Stimulated activated naive CD4-positive, alpha-beta T cell treated with Interleukin-2 at 50 U/mL for 16 hours (primary cell): ENCODE results near the gene CHRND.

Source experiments
- DNase-seq: peaks from one replicate; lab custom pipeline; 2025; lab: John Stamatoyannopoulos, UW

CHRND gene

GRCh38 chr2:232488097-232488711 is 37.8 kb upstream of the CHRND start:
- no peak for DNase-seq

- no peak for DNase-seq
Observed at GRCh38 chr2:232488721-232489300, 37.1 kb upstream of the CHRND start.

GRCh38 chr2:232489516-232490220 is 36.3 kb upstream of the CHRND start:
- no peak for DNase-seq

GRCh38 chr2:232490221-232491138 is 35.5 kb upstream of the CHRND start:
- no peak for DNase-seq

DNA sequence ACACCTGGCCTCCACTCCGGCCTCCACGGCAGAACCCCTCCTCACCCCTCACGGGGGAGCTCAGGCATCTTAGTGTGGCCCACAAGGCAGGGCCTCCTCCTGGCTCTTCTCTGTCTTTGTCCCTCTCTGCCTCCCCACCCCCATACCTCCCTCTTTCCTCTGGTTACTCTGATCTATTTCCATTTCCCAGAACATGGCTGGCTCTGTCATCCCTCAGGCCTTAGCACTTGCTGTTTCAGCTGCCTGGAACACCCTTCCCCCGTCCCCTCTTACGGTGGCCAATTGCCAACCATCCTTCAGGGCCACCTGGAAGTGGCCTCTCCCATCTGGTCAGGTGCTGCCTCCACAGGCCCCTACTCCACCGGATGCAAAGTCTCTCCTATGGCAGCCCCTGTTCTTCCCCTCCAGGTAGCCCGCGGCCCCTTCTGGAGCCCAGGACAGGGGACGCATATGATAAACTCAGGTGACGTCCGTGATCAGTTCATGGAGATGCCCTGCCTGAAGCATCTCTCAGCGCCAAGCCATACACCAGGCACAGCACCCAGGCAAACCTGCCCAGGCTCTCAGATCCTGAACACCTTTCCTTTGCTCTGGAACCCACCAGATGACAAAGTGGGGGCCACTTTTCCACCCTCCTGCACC is 34.7 kb upstream of the CHRND start:
- no peak for DNase-seq

GRCh38 chr2:232492236-232492848 is 33.6 kb upstream of the CHRND start:
- no peak for DNase-seq

- DNase-seq = no peak
Observed at GRCh38 chr2:232492963-232493700, 32.8 kb upstream of the CHRND start.

DNA sequence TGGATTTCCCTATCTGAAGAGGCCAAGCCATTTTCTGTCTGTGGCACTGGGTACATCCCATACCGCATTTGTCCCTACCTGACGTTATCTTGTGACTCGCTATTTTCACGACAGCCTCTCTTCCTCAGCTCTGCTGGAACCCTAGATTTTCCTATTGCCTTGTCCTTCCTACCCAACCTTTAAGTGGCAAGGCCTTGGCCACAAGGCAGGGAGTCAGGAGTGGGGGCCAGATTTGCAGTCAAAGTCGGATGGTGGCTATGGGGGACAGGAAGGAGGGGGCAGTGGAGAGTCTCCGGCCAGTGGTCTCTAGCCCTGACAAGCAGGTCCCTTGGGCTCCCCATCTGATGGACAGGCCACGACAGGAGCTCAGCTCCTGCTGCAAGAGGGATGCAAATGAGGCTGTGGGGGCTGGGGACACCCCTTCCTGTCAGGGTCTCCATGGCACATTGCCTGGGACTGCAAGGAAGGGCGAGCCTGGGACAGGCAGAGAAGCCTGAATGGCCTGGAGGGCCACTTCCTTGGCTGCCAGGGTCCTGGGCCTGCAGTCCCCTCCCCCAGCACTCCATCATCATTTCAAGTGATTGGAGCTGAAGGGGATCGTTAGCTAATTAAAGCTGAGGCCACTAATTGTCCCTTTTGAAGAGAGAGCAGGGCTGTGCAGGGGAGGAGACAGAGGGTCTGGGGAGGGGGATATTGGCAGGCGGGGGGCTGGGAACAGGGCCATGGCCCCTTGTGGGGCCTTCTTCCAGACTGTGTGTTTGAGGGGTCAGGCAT is 32.1 kb upstream of the CHRND start:
- DNase-seq = no peak

DNA sequence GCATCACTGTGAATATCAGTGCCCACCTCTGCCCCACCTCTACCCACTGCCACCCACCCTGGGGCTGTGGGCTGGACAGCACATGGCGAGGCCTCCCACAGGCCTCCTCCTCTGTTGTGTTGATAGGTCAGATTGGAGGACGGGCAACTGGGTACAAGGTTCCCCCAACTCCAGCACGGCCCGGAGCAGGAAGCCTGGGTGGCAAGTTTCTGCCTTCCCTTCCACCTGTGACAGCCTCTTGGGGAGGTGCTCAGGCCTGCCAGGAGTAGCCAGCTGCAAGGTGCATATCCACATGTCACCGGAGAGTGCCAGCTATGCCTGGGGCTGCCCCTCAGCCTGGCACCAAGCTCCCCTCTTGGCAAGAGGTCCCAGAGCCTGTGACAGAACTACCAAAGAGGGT is 31.4 kb upstream of the CHRND start:
- no peak for DNase-seq

GRCh38 chr2:232495292-232495691 is 30.7 kb upstream of the CHRND start:
- DNase-seq = no peak

- no peak for DNase-seq
Observed at GRCh38 chr2:232496501-232497270, 29.3 kb upstream of the CHRND start.

- no peak for DNase-seq
Observed at GRCh38 chr2:232497348-232497747, 28.6 kb upstream of the CHRND start.

- DNase-seq = no peak
Observed at GRCh38 chr2:232498452-232498851, 27.5 kb upstream of the CHRND start.

- DNase-seq = no peak
Observed at GRCh38 chr2:232501331-232501771, 24.6 kb upstream of the CHRND start.

DNA sequence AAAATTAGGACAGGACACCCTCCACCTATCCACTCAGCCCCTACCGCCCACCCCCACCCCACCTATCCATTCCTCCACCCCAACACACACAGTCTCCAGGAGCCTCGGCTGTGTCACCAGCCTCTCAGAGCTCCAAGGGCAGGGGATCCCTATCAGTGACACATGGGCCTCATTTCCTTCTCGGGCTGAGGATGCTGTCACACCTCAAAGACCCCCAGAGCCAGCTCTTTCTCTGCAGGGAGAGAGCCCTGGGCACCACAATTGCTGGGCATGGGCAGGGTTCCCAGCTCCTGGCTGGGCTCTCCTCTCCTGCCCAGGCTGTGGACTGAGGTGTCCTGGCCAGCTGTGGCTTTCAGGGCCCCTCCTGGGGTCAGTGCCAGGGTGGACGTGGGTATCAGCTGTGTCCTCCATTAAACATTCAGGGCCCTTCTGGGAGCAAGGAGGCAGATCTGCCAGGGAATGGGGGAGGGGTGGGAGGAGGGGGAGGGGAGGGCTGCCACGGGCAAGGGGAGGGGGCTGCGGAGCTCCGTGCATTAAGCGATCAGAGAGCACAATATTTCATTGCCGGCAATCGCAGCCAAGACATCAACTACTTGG is 24.1 kb upstream of the CHRND start:
- no peak for DNase-seq

DNA sequence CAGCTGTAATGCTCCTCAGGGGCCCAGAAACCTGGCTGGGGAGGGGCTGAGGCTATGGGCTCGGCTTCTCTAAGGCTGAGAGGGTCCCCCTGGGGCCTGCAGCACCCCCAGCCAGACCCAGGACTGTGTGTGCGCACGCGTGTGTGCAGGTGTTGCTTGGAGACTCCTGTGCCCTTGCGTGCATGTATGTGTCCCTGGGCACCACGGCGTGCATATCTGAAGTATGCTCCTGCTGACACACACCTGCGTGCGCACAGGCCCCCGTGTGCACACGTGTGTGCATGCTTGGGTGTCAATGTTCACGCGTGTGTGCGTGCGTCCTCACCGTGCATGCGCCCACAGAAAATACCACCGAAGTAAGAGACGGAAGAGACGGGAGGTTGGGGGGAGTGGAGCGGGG is 23.4 kb upstream of the CHRND start:
- no peak for DNase-seq

DNA sequence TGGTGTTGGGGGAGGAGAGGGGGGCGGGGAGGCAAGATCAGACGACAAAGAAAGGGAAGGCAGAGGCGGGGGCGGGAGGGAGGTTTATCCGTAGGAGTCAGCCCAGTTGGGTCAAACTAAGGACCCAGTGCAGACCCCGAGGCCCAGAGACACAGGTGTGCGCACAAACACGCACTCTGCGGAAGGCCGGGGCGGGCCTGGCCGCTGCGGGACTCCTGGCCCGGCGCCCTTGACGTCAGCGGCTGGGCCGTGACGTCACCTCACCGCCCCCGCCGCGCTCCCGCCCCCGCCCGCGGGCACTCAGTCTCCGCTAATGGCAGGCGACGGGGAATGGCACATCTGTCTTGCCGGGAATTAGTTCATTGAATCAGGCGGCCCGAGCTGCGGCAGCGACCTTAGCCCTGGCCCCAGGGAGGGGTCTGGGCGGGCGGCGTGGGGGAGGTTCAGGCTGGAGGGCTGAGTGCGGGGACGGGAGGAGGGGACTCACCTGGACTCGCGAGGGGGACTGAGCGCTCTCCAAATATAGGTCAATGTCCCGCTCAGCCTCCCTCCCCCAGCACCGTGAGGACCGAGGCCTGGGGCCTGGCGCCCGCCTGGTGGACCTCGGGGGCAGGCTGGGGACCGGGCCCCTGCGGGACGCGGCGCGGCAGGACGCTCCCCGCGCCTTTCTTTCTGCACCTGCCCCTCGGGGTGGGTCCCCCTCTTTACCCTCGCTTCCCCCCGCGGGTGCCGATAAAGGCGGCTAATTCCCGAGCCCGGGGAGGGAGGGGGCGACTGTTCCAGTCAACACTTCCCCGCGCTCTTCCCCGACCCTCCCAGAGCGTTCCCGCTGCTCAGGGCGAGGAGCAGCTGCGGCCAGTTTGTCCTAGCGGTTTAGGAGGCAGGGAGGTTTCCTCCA is 22.8 kb upstream of the CHRND start:
- peak; percentile 17 for DNase-seq
